Prostate gland (tissue), 2 donors: Measurements from ENCODE around the gene INPP5A. TPM values are rescaled to one million over a fixed set of nuclear protein-coding genes. Genes with fewer than 3 reads are reported as not detected.

Source experiments
- DNase-seq: peaks from one replicate; pipeline ENCODE4 v3.0.0-alpha.2; 2019; ENCODE audit warnings: low spot score
- H3K27ac ChIP-seq, 2 donors: fragments of 200-600 bp; sonication (generic); 2 replicates each; pipeline ENCODE4 v1.5.1; 2017 to 2019
- H3K27me3 ChIP-seq: fragments of 200-600 bp; sonication (generic); replicated peaks from 2 replicates; pipeline ENCODE4 v1.5.1; 2019; ENCODE audit not compliant: insufficient read depth
- H3K36me3 ChIP-seq, 2 donors: fragments of 200-600 bp; sonication (generic); 1 replicate in 1 of 2; 2 replicates in 1 of 2; pipeline versions ENCODE4 v1.5.1 to v1.8.1; 2017 to 2019
- H3K4me1 ChIP-seq: fragments of 200-600 bp; sonication (generic); replicated peaks from 2 replicates; pipeline ENCODE4 v1.5.1; 2019
- H3K4me3 ChIP-seq, 2 donors: fragments of 200-600 bp; sonication (generic); 2 replicates each; pipeline ENCODE4 v1.5.1; 2017 to 2019
- H3K9me3 ChIP-seq: fragments of 200-600 bp; sonication (generic); 2 replicates; pipeline ENCODE4 v1.5.1; 2017
- POLR2A ChIP-seq: fragments of 450-650 bp; IDR thresholded peaks from one replicate; pipeline ENCODE4 v1.6.1; 2016; ENCODE audit warnings: antibody characterized with exemption, mild to moderate bottlenecking
- POLR2AphosphoS5 ChIP-seq: sonication (generic); formaldehyde crosslinking; IDR thresholded peaks from one replicate; pipeline ENCODE4 v1.6.1; 2017; ENCODE audit warnings: antibody characterized with exemption
- WGBS: methylation state at CpG from one replicate; pipeline ENCODE4 v1.1.5; 2018; 5-methylcytosine and 5-hydroxymethylcytosine counted together
- intact Hi-C: fragments of 100-400 bp; cut with DNase I; formaldehyde crosslinking; loops from one replicate; pipeline ENCODE4 v1.14.2; 2022
- total RNA-seq, 2 donors: library from RNA; depleted of rRNA; stranded (reverse); fragments of >200 nt; gene quantifications; one replicate each; pipeline ENCODE4 v1.1.0, GENCODE V29; 2016
- TF ChIP-seq, protein P1 (sequence below), 4 experiments: fragments of 200-600 bp in 2 of 4; fragments of 450-650 bp in 2 of 4; sonication (generic) in 2 of 4; IDR thresholded peaks; 1 replicate in 3 of 4; 2 replicates in 1 of 4; pipeline ENCODE4 v1.5.1; 2016 to 2019; ENCODE audit warnings: antibody characterized with exemption in 4 of 4, mild to moderate bottlenecking in 2 of 4, moderate library complexity in 2 of 4

Gene INPP5A
- total RNA-seq, 2 donors from 2014 or later: 49.5 to 83.3 TPM

DNA sequence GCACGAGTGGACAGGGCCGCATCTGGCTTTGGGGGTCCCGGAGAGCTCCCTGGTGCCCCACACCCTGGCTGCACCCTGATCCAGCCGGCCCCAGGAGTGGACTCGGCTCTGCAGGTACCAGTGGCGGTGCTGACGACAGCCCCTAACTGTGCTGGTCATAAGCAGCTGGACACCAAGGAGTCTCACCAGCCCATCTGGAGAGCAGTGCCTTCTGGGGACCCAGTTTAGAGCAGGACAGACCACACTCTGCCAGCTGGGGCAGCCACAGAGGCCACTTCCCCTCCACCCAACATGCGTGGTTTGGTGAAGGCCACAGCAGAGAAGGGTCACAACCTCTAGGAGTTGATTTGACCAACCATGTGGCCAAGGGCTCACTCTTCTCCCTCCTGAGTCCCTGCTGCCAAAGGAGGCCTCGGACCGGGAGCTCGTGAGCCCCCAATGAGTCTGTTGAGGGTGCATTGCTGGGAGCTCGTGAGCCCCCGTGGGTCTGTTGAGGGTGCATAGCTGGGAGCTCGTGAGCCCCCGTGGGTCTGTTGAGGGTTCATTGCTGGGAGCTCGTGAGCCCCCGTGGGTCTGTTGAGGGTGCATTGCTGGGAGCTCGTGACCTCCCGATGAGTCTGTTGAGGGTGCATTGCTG lies 16.0 kb upstream of the INPP5A start:
- Histone ChIP-seq H3K27ac (peak overlapping the region; percentile 66 to 77), H3K36me3 (no peaks in the 10 kb centered on the region), H3K9me3 (no peaks in the 10 kb centered on the region), H3K4me3 (no peak overlapping the region), H3K27me3 (no peaks in the 10 kb centered on the region), H3K4me1 (peaks cover 10% of the 10 kb centered on the region)
- DNase-seq: no peak
- intact Hi-C loops: loop anchor here (1.0 to 5.0 kb wide), 2 partner anchors 15 to 129 kb away; no protein-coding TSS in a partner anchor
- no peak for TF ChIP-seq POLR2A
- TF ChIP-seq, protein P1, sequence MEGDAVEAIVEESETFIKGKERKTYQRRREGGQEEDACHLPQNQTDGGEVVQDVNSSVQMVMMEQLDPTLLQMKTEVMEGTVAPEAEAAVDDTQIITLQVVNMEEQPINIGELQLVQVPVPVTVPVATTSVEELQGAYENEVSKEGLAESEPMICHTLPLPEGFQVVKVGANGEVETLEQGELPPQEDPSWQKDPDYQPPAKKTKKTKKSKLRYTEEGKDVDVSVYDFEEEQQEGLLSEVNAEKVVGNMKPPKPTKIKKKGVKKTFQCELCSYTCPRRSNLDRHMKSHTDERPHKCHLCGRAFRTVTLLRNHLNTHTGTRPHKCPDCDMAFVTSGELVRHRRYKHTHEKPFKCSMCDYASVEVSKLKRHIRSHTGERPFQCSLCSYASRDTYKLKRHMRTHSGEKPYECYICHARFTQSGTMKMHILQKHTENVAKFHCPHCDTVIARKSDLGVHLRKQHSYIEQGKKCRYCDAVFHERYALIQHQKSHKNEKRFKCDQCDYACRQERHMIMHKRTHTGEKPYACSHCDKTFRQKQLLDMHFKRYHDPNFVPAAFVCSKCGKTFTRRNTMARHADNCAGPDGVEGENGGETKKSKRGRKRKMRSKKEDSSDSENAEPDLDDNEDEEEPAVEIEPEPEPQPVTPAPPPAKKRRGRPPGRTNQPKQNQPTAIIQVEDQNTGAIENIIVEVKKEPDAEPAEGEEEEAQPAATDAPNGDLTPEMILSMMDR (IDR thresholded peaks at IDR 0.05): no peak
- TF ChIP-seq POLR2AphosphoS5: no peak
- 86% methylated on average over 18 of the region's 19 CpGs for WGBS

DNA sequence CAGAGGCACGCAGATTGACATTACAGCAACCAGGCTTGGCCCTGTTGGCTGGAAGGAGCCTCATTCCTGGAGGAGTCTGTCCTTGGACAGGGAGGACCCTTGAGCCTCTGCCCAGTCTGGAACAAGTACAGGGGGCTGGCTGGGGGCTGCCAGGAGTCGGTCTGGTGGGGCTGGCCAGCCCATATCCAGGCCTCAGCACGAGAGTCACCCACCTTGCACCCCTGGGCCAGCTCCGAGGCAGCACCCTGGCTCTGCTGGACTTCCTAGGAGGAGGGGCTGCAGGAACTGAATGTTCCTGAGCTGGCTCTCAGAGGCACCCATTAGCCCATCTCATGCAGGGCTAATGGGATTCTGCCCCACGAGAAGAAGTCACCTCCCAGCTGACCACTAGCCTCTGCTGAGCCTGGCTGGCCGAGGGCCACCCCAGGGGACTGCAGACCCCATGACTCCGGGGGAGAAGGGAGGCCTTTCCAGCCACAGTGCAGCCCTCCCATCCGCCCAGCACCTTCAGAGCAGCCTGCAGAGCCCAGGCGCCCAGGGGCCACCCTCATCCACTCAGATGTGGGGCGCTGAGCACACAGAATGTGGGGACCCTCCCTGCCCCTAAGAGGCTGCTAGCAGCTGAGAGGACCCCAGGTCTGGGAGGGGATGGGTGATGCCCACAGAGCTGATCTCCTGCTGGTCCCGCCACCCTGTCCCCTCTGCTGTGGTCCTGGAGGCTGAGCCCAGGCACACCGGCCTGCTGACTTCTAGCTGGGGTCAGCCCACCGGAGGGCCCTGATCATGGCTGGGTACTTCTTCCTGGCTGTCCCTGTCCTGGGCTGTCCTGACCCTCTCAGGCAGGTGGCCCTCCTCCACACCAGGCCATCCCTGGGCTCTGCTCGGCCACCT lies 14.8 kb upstream of the INPP5A start:
- Histone ChIP-seq H3K27ac (no peak overlapping the region), H3K36me3 (no peaks in the 10 kb centered on the region), H3K27me3 (no peaks in the 10 kb centered on the region), H3K9me3 (no peaks in the 10 kb centered on the region), H3K4me3 (no peak overlapping the region), H3K4me1 (peaks cover 2% of the 10 kb centered on the region)
- intact Hi-C loops: loop anchor here (5.0 kb wide), 1 partner anchor 130 kb away; no protein-coding TSS in a partner anchor
- WGBS: 91% methylated on average over 12 of the region's 14 CpGs
- DNase-seq: no peak
- TF ChIP-seq POLR2AphosphoS5 (no peak), POLR2A (no peak)
- TF ChIP-seq, protein P1 (IDR thresholded peaks at IDR 0.05): no peak

DNA sequence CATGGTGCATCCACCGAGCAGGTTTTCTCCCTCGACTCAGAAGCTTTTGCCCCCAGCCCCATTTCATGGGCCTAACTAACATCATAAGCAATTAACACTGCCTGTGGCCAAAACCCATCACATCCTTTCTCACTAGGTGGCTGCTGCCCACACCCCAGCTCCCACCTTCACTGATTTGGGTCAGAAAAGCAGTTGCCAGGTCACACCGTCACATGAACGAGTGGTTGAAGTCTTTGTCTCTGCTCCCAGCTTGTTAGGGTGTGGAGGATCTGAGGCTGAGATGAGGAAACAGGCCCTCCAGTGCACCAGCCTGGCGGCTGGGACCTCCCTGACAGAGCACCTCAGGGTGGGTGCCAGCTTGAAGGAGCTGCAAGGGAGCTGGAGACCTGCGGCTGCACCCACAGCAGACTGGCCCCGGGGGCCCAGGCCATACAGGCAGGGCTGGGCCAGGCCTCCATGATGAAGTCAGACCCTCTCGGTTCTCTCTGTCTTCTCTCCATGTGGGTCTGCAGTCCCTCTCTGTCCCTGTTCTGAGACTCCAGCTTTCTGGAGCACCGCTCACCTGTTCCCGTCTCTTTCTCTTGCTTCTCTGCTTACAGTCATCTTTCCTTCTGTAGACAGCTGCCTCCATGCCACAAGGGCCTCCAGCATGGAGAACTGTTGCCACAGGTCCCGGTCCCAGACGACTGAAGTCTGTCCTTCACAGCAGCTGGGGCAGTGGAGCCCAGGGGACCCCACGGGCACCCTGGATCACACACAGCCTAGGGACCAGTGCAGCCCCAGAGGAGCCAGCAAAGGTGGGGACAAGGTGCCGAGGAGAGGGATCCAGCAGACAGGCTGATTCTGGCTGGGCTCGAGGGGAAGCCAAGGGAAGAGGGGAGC lies 13.8 kb upstream of the INPP5A start:
- 94% methylated on average over 15 of the region's 15 CpGs for WGBS
- Histone ChIP-seq H3K27ac (no peak overlapping the region), H3K9me3 (no peaks in the 10 kb centered on the region), H3K27me3 (no peaks in the 10 kb centered on the region), H3K4me3 (no peak overlapping the region), H3K4me1 (no peaks in the 10 kb centered on the region), H3K36me3 (no peaks in the 10 kb centered on the region)
- DNase-seq: no peak
- no peak for TF ChIP-seq POLR2AphosphoS5
- TF ChIP-seq POLR2A: no peak
- TF ChIP-seq, protein P1 (IDR thresholded peaks at IDR 0.05): no peak
- intact Hi-C loops: loop anchor here (5.0 kb wide), 1 partner anchor 132 kb away; no protein-coding TSS in a partner anchor

DNA sequence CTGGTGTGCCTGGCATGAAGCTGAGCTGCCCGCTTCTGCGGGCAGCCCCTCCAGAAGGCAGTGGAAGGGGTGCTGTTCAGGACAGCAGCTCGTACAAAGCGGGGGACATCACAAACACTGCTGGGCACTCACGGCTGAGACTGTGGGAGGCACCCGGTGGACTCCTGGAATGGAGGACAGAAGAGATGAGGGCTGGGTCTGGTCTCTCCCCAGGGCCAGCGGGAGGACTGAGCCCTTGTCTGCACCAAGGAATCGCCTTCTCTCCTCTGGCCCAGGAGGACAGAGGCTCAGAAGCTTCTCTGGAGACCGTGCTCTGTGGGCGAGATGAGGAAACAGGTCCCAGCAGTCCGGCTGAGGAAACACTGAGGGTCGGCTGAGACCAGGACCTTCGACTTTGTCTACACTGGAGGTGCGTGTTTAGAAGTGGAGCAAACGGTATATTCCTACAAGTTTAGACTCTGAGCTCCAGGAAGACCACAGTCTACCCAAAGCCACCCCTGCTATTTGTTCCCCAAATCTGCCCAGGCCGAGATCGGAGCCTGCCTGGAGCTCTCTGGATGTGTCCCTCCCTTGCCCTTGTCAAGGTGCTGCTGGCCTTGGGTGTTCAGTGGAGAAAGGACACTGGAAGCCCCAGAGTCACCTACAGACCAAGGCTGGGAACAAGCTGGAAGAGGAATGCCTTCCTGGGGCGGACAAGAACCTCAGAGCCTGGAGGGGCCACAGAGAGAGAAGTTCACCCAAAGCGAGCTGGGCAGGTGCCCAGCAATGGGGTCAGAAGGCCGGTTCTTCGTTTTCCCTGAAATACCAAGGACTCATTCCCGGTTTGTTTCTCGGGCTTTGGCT lies 12.9 kb upstream of the INPP5A start:
- no peak for DNase-seq
- Histone ChIP-seq H3K36me3 (no peaks in the 10 kb centered on the region), H3K27me3 (no peaks in the 10 kb centered on the region), H3K27ac (no peak overlapping the region), H3K4me3 (no peak overlapping the region), H3K9me3 (no peaks in the 10 kb centered on the region), H3K4me1 (no peaks in the 10 kb centered on the region)
- WGBS: 95% methylated on average over 23 of the region's 23 CpGs
- intact Hi-C loops: loop anchor here (5.0 kb wide), 1 partner anchor 132 kb away; no protein-coding TSS in a partner anchor
- TF ChIP-seq POLR2A: no peak
- TF ChIP-seq, protein P1 (IDR thresholded peaks at IDR 0.05): no peak
- no peak for TF ChIP-seq POLR2AphosphoS5
